GM19468 (cell line): ENCODE measurements around the gene BBC3.

Experiments
- ATAC-seq: cut with Tn5 transposase; IDR thresholded peaks from one replicate; pipeline ENCODE4 v1.9.1; 2021; ENCODE audit warnings: mild to moderate bottlenecking, moderate library complexity, moderate number of reproducible peaks; ENCODE audit not compliant: unreplicated experiment; ENCODE audit errors: extremely low read depth

The BBC3 gene

DNA sequence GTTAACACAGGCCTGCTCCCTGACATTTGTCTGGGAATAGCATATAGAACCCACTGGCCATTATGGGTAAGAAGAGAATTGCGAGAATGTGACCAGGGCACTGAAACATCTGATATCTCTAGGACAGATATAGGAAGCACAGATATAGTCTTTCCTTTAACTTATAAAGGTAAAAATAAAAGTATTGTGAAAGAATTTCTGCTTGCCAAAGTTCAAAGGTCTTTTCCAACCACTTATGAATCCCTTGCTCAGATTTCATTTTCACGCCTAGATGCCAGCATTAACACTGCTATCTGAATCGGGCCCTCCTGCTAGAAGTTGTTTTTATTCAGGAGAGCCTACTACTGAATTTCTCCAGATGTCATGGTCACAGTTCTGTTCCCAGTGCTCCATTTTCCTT is 27.7 kb downstream of the BBC3 start:
- no peak for ATAC-seq

DNA sequence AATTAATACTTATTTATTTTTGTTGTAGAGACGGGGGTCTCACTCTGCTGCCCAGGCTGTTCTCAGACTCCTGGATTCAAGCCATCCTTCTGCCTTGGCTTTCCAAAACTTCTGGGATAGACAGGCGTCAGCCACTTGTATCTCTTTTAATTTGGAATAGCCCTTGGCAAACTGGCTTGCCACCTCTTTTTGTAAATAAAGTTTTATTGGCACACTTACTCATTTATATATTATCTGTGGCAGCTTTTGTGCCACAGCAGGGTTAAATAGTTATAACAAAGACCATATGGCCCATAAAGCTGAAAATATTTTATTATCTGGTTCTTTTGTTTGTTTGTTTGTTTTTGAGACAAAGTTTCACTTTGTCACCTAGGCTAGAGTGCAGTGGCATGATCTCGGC is 30.5 kb downstream of the BBC3 start:
- ATAC-seq, result no peak

DNA sequence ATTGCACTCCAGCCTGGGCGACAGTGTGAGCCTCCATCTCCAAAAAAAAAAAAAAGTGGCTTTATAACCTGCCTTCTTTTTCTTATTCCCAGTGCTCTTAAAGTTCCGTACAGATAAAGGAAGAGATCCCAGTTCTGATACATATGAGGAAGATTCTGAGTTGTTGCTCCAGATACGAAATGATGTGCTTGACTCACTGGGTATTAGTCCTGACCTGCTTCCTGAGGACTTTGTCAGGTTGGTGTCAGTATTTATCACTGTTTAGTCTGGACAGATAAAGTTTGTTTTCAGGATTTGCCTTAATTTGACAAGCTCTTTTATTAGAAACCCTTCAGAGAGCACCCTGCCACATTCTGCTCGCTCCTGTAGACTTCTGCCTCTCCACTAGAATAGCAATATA is 33.9 kb downstream of the BBC3 start:
- no peak for ATAC-seq

DNA sequence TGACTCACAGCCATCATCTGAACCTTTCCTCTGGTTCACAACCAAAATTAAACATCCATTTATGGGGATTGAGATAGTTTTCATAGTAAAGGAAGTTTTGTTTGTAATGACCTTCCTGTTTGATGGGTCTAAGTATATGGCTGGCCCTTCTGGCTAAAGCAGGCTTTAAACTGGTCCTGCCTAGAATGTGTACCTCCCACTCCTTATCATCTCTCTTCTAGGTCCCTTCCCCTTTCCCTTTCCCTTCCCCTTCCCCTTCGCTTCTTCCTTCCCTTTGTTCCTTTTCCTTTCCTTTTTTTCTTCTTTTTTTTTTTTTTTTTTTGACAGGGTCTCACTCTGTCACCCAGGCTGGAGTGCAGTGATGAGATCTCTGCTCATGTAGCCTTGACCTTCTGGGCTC is 35.6 kb downstream of the BBC3 start:
- no peak for ATAC-seq

DNA sequence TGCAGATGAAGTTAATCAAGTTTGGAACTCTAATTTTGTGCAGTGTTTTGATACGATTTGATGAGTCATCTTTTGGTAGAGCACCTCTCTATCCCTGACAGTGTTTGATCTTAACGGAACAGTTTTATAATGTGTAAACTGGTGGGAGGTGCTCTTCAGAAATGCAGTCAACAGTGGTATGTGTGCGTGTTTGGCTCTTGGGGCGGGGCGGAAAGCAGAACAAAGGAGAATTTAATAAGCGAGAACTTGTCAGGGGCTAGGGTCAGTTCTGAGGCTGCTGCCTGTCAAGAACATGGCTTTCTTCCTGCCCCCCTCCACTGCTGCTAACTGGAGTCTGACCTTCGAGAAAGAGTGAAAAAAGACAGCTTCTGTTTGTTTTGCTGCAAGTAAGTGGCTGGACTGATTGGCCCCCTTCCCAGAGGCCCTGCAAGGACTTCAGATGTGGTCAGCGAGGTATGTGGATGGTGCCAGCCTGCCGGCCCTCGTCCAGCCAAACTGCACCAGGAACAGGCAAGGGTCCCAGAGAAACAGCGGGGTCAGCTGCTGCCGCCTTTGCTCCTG is 40.8 kb downstream of the BBC3 start:
- no peak for ATAC-seq

DNA sequence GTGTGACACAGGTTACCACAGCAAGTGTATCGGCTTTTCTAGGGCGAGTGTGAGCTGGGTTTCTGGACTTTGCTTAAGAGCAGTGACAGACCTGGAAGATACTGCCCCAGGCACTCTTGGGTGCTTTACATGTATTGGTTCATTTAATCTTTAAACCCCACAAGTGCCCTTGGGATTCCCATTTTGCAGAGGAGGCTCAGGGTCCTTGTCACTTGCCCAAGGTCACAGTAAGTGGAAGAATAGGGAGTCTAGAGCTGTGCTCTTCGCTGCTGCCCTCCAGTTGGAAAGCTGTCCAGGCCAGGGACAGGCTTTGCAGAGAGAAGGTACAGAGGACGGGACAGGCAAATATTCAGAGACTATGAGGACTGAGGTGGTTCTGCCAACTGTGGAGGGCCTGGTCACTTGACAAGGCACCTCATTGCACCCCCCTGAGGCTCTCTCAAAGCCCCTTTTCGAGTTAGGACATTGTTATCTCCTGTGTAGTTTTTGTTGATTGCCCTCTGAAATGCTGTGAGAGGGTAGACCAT is 42.4 kb downstream of the BBC3 start:
- no peak for ATAC-seq

DNA sequence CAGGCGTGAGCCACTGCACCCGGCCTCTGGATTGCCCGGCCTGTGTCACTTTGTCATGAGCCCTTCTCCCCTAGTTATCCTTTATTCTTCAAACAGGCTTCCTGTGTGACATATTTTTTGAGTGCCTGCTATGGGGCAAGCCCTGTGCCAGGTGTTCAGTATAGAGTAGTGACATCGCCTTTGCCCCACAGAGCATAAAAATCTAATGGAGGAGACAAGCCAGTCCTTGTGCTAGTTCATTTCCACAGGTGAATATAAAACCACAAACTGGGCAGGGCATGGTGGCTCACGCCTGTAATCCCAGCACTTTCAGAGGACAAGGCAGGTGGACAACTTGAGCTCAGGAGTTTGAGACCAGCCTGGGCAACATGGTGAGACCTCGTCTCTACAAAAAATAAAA is 43.2 kb downstream of the BBC3 start:
- ATAC-seq, result no peak

DNA sequence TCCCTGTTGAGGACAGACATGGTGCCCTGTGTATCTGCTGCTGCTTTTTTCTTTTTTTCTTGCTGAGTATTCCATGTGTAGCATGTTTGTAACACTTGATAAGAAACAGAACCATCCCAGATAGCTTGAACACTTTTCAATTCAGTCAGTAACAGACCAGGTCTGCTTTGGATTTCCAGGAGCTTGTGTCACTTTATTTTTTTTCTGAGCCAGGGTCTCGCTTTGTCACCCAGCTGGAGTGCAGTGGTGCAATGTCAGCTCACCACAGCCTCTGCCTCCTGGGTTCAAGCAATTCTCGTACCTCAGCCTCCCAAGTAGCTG is 43.7 kb downstream of the BBC3 start:
- no peak for ATAC-seq

DNA sequence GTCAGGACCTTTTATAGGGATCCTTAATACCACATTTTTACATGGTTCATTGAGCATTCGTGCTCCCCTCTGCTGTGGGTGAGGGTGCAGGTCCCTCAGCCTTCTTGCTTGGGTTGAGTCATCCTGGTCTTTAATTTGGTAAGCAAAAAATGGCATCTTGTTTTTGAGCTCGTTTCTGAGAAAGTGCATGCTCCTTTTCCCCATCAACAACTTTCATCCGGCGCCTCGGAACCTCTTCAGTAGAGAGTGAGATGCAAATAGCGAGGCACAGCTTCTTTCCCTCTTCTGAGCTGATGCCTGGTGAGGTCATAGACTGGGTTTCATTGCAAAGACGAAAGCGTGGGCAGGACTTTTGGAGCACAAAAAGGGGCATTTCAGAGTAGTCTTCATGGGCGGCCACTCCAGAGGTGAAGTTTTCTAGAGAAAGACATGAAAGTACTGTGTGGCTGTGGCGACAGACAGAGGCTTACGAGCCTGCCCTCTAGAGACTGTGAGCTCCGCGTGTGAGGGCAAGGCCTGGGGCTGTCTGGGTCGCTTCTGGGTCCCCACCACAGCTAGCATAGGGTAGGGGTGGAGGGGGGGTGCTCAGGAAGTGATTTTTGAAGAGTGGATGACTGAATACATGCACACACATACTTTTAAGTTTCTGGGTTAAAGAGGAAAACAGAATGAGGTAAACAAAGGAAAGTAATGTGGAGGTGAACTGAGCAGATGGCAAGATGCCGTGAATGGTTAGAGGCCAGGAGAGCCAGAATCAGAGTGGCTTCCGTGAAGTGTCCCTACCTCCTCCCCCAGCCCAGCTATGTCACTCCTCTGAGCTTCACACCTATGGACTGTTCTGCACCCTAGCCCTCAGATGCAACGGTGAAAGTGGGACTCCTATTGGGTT is 44.3 kb downstream of the BBC3 start:
- peak; percentile 57 for ATAC-seq

DNA sequence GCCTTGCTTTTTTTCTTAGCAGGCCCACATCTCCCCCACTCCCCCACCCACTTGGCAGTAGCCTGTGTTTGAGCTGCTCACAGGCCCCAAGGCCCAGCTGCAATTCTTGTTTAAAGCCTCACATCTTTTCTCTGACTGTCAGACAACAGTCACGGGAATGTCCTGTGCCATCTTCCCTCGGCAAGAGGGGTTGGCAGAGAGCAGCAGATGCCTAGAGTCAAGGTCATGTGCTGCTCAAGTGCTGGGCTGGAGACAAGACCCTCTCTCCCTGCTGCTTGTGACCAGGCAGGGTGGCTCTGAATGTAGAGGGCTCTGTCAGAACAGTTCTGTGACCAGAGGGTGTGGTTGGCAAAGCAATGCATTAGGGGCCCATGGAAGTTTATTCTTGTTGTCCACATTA is 47.4 kb downstream of the BBC3 start:
- no peak for ATAC-seq

DNA sequence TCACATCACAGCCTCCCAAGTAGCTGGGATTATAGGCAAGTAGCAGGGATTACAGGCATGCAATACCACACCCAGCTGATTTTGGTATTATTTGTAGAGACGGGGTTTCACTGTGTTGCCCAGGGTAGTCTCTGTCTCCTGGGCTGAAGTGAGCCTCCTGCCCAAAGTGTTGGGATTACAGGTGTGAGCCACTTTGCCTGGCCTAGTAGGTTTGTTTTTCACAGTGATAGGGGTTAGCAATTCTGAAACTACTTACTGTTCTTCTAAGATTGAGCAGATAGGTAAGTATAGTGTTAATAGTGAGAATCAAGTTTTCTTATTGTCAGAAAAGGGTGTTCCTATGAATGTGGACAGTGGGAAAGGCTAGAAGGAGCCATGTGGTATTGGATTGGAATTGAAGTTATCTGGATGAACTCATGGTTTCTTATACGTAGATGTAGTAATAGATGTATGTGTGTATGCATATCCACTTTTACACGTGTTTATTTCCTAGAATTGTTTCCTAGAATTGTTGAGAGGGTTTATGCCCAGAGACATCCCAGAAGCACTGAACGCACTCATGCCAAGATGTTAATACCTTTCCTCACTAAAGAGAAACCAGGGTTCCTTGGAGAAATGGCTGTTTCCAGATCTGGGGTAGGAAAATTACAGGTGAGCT is 51.2 kb downstream of the BBC3 start:
- no peak for ATAC-seq

DNA sequence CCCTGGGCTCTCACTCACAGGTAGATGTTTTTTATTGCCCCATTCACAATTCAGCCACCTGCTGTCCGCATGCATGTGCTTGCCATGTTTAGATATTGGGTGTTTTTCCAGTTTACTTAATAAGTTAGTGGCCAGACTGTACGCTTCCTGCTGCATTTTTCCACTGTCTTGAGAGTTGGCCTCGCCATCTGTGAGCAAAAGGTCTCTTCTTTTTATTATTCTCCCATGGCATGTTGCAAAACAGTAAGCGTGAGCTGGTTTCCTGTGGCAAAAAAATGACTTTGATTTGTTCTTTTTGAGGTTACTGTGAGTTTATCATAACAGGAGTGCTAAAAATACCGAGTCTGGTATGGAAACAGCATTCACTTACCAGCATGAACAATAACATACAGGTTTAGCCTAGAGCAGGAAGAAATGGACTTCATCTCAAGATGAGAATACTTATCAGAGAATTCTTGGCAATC is 54.3 kb downstream of the BBC3 start:
- ATAC-seq, result no peak

DNA sequence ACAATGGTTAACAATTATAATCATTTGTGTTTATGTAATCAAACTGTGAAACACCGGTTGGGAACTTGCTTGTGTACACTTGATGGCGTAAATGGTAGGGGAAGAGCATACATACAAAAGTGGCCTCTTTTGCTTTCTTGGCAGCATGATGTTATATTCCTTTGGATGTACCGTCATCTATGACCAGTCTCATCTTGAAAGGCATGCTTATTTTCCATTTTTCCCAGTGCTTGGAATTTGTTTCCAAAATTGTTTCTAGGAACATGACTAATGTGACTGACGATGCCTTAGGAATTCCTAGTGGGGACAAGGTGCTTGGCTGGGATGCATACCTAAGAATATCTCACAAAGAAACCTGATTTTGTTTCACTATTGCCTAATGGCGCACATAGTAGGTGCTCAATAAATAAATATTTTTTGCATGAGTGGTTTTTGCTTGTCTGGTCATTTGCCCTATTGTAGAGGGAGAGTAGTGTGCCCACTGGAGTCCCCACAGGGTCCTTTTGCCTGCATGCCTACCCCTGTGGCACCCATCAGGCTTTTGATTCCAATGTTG is 54.9 kb downstream of the BBC3 start:
- ATAC-seq, result no peak

DNA sequence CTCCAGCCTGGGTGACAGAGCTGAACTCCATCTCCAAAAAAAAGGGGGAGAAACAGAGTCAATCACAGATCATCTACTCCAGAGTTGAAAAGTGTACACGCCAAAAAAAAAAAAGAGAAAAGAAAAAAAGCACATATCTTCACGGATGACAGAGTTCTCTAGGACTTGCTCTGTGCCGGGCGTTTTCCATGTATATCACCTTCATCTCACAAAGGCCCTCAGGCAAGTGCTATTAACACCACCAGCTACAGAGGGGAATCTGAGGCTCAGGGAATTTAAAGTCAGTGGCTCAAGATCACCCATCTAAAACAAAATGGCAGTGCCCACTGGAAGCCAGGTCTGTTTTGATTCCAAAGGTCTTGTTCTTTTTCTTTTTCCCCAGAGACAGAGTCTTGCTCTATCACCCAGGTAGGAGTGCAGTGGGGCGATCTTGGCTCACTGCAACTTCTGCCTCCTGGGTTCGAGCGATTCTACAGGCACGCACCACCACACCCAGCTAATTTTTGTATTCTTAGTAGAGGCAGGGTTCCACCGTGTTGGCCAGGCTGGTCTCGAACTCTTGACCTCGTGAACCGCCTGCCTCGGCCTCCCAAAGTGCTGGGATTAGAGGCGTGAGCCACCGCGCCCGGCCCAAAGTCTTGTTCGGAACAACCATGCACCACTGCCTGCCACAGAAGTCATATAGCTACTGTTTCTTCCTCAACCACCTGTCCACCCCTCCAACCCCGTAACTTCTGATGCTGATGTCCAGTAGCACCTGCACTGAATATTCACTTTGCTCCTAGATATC is 58.1 kb downstream of the BBC3 start:
- ATAC-seq, result no peak
